Measurements from ENCODE around the gene NPPC. TPM values are rescaled to one million over a fixed set of nuclear protein-coding genes. Genes with fewer than 3 reads are reported as not detected.
"Not testable (repeated sequence)": the region's sequence is repeated elsewhere in the genome, so short reads cannot be mapped to it uniquely, and the experiment has no call there.

NPPC gene
- total RNA-seq, 1 donor from 2014 or later: 5.7 TPM

- H3K9ac ChIP-seq (ENCODE audit: low read depth in 1 of 3, low read length in 3 of 3): no peak overlapping the region
- no peak overlapping the region for H3K4me3 ChIP-seq (ENCODE audit: low read length in 3 of 3)
- H3K36me3 ChIP-seq (ENCODE audit: control insufficient read depth in 3 of 3, insufficient read depth in 3 of 3, low read length in 3 of 3): no peaks in the 10 kb centered on the region
- no peak overlapping the region for H3K27ac ChIP-seq (ENCODE audit: low read depth, low read length)
- no peaks in the 10 kb centered on the region for H3K9me3 ChIP-seq (ENCODE audit: control insufficient read depth in 3 of 3, low read length in 3 of 3)
- peaks cover 0 to 2% (median 0%) of the 10 kb centered on the region in 3 donors for H3K27me3 ChIP-seq (ENCODE audit: control insufficient read depth in 3 of 3, insufficient read depth in 3 of 3, low read length in 3 of 3)
- no peaks in the 10 kb centered on the region for H3K4me1 ChIP-seq (ENCODE audit: control insufficient read depth in 3 of 3, insufficient read depth in 3 of 3, low read length in 3 of 3)
These were observed 15.4 kb downstream of the NPPC start for GRCh38 chr2:231910771-231911170.

- not testable (repeated sequence) for H3K9me3 ChIP-seq (ENCODE audit: control insufficient read depth in 3 of 3, low read length in 3 of 3); H3K36me3 ChIP-seq (ENCODE audit: control insufficient read depth in 3 of 3, insufficient read depth in 3 of 3, low read length in 3 of 3); H3K4me3 ChIP-seq (ENCODE audit: low read length in 3 of 3); H3K4me1 ChIP-seq (ENCODE audit: control insufficient read depth in 3 of 3, insufficient read depth in 3 of 3, low read length in 3 of 3); H3K27me3 ChIP-seq (ENCODE audit: control insufficient read depth in 3 of 3, insufficient read depth in 3 of 3, low read length in 3 of 3); H3K27ac ChIP-seq (ENCODE audit: low read depth, low read length); H3K9ac ChIP-seq (ENCODE audit: low read depth in 1 of 3, low read length in 3 of 3)
These were observed 16.0 kb downstream of the NPPC start for GRCh38 chr2:231910161-231910560.

GRCh38 chr2:231909631-231910030, 16.6 kb downstream of the NPPC start:
- no peaks in the 10 kb centered on the region for H3K27me3 ChIP-seq (ENCODE audit: control insufficient read depth in 3 of 3, insufficient read depth in 3 of 3, low read length in 3 of 3)
- no peak overlapping the region for H3K4me3 ChIP-seq (ENCODE audit: low read length in 3 of 3)
- H3K9ac ChIP-seq (ENCODE audit: low read depth in 1 of 3, low read length in 3 of 3): no peak overlapping the region
- H3K9me3 ChIP-seq (ENCODE audit: control insufficient read depth in 3 of 3, low read length in 3 of 3): no peaks in the 10 kb centered on the region
- no peak overlapping the region for H3K27ac ChIP-seq (ENCODE audit: low read depth, low read length)
- H3K4me1 ChIP-seq (ENCODE audit: control insufficient read depth in 3 of 3, insufficient read depth in 3 of 3, low read length in 3 of 3): no peaks in the 10 kb centered on the region
- no peaks in the 10 kb centered on the region for H3K36me3 ChIP-seq (ENCODE audit: control insufficient read depth in 3 of 3, insufficient read depth in 3 of 3, low read length in 3 of 3)

DNA sequence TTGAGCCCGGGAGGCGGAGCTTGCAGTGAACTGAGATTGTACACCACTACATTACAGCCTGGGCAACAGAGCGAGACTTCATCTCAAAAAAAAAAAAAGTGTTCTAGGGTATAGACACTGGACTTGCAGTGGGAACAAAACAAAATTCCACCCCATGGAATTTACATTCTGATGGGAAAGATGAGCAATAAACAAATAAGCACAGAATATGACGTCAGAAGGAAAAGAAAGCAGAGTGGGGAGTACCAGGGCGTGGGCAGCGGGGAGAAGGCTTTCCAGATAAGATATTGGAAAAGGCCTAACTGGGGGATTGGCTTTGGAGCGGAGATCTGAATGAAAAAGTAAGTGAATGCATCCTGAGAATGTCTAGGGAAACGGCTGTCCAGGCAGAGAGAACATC, 17.6 kb downstream of the NPPC start:
- Histone ChIP-seq H3K9ac (ENCODE audit: low read depth in 1 of 3, low read length in 3 of 3) (no peak overlapping the region), H3K27ac (ENCODE audit: low read depth, low read length) (no peak overlapping the region), H3K27me3 (ENCODE audit: control insufficient read depth in 3 of 3, insufficient read depth in 3 of 3, low read length in 3 of 3) (no peaks in the 10 kb centered on the region), H3K4me3 (ENCODE audit: low read length in 3 of 3) (no peak overlapping the region), H3K9me3 (ENCODE audit: control insufficient read depth in 3 of 3, low read length in 3 of 3) (no peaks in the 10 kb centered on the region), H3K4me1 (ENCODE audit: control insufficient read depth in 3 of 3, insufficient read depth in 3 of 3, low read length in 3 of 3) (no peaks in the 10 kb centered on the region), H3K36me3 (ENCODE audit: control insufficient read depth in 3 of 3, insufficient read depth in 3 of 3, low read length in 3 of 3) (no peaks in the 10 kb centered on the region)

GRCh38 chr2:231907765-231908164, 18.4 kb downstream of the NPPC start:
- H3K9ac ChIP-seq (ENCODE audit: low read depth in 1 of 3, low read length in 3 of 3): no peak overlapping the region
- no peaks in the 10 kb centered on the region for H3K36me3 ChIP-seq (ENCODE audit: control insufficient read depth in 3 of 3, insufficient read depth in 3 of 3, low read length in 3 of 3)
- no peak overlapping the region for H3K27ac ChIP-seq (ENCODE audit: low read depth, low read length)
- no peaks in the 10 kb centered on the region for H3K4me1 ChIP-seq (ENCODE audit: control insufficient read depth in 3 of 3, insufficient read depth in 3 of 3, low read length in 3 of 3)
- no peaks in the 10 kb centered on the region for H3K9me3 ChIP-seq (ENCODE audit: control insufficient read depth in 3 of 3, low read length in 3 of 3)
- H3K27me3 ChIP-seq (ENCODE audit: control insufficient read depth in 3 of 3, insufficient read depth in 3 of 3, low read length in 3 of 3): peaks cover 0 to 3% (median 0%) of the 10 kb centered on the region in 3 donors
- no peak overlapping the region for H3K4me3 ChIP-seq (ENCODE audit: low read length in 3 of 3)

DNA sequence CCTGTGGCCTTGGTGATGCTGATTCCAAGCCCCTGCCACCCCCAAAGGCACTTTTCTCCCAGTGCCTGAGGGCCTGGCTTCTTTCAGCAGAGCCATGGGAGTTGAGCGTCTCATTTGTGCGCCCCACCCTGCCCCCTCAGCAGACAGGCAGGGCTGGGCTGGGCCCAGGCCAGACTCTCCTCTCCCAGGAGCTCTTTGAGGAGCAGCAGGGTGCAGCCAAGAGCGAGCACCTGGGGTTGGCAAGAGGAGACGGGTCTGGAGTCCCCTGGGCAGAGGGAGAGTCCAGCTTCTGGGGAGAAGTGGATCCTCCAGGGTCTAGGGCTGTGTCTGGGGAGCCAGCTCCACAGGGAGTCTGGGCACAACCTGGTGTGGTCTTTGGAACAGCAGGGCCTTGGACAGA, 21.2 kb downstream of the NPPC start:
- no peak overlapping the region for H3K4me3 ChIP-seq (ENCODE audit: low read length in 3 of 3)
- no peak overlapping the region for H3K9ac ChIP-seq (ENCODE audit: low read depth in 1 of 3, low read length in 3 of 3)
- no peaks in the 10 kb centered on the region for H3K9me3 ChIP-seq (ENCODE audit: control insufficient read depth in 3 of 3, low read length in 3 of 3)
- H3K27me3 ChIP-seq (ENCODE audit: control insufficient read depth in 3 of 3, insufficient read depth in 3 of 3, low read length in 3 of 3): peaks cover 0 to 3% (median 0%) of the 10 kb centered on the region in 3 donors
- no peaks in the 10 kb centered on the region for H3K36me3 ChIP-seq (ENCODE audit: control insufficient read depth in 3 of 3, insufficient read depth in 3 of 3, low read length in 3 of 3)
- no peak overlapping the region for H3K27ac ChIP-seq (ENCODE audit: low read depth, low read length)
- no peaks in the 10 kb centered on the region for H3K4me1 ChIP-seq (ENCODE audit: control insufficient read depth in 3 of 3, insufficient read depth in 3 of 3, low read length in 3 of 3)

DNA sequence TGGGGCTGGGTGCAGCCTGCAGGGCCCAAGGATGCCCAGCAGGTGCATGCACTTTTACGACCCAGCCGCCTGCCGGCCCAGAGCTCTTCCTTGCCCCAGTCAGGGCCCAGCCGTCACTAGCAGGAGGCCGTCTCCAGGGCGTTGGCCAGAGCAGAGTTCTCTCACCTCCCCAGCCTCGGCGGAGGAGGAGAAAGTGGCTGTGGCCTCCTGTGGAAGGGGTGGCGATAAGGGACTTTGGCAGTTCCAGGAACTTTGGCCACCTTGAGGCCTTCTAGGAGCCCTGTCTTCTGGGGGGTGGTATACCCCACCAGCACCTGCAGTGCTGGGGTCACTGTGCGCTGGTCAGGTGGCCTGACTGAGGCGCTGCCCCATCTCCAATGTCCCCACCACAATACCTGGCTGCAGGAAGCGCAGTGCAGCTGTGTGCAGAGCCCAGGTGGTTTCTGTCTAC, 22.0 kb downstream of the NPPC start:
- peaks cover 0 to 3% (median 0%) of the 10 kb centered on the region in 3 donors for H3K27me3 ChIP-seq (ENCODE audit: control insufficient read depth in 3 of 3, insufficient read depth in 3 of 3, low read length in 3 of 3)
- no peak overlapping the region for H3K4me3 ChIP-seq (ENCODE audit: low read length in 3 of 3)
- H3K9me3 ChIP-seq (ENCODE audit: control insufficient read depth in 3 of 3, low read length in 3 of 3): no peaks in the 10 kb centered on the region
- H3K36me3 ChIP-seq (ENCODE audit: control insufficient read depth in 3 of 3, insufficient read depth in 3 of 3, low read length in 3 of 3): no peaks in the 10 kb centered on the region
- no peak overlapping the region for H3K9ac ChIP-seq (ENCODE audit: low read depth in 1 of 3, low read length in 3 of 3)
- no peak overlapping the region for H3K27ac ChIP-seq (ENCODE audit: low read depth, low read length)
- H3K4me1 ChIP-seq (ENCODE audit: control insufficient read depth in 3 of 3, insufficient read depth in 3 of 3, low read length in 3 of 3): no peaks in the 10 kb centered on the region

- H3K27ac ChIP-seq (ENCODE audit: low read depth, low read length): no peak overlapping the region
- H3K4me1 ChIP-seq (ENCODE audit: control insufficient read depth in 3 of 3, insufficient read depth in 3 of 3, low read length in 3 of 3): no peaks in the 10 kb centered on the region
- no peak overlapping the region for H3K4me3 ChIP-seq (ENCODE audit: low read length in 3 of 3)
- peaks cover 0 to 3% (median 0%) of the 10 kb centered on the region in 3 donors for H3K27me3 ChIP-seq (ENCODE audit: control insufficient read depth in 3 of 3, insufficient read depth in 3 of 3, low read length in 3 of 3)
- H3K9me3 ChIP-seq (ENCODE audit: control insufficient read depth in 3 of 3, low read length in 3 of 3): no peaks in the 10 kb centered on the region
- no peaks in the 10 kb centered on the region for H3K36me3 ChIP-seq (ENCODE audit: control insufficient read depth in 3 of 3, insufficient read depth in 3 of 3, low read length in 3 of 3)
- no peak overlapping the region for H3K9ac ChIP-seq (ENCODE audit: low read depth in 1 of 3, low read length in 3 of 3)
These were observed 23.6 kb downstream of the NPPC start for GRCh38 chr2:231902598-231902997.

DNA sequence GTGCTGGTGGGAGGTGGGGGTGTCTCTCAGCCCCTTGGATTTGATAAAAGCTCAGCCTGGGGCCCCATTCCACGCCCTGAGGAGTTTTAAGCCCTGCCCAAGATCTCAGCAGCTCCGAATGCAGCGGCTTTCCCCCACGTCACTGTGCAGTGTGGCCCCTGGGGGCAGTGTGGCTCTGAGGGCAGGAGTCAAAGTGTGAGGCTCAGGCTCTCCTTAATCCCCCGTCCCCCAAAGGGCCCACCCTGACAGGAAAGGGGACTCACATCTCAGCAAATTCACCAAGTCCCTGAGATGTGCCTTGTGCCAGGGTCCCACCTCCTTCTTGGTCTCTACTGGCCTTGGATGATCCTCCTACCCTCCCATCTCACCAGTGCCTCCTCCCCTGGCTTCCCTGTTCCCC, 25.2 kb downstream of the NPPC start:
- H3K27me3 ChIP-seq (ENCODE audit: control insufficient read depth in 3 of 3, insufficient read depth in 3 of 3, low read length in 3 of 3): peaks cover 0 to 3% (median 0%) of the 10 kb centered on the region in 3 donors
- no peak overlapping the region for H3K27ac ChIP-seq (ENCODE audit: low read depth, low read length)
- H3K9ac ChIP-seq (ENCODE audit: low read depth in 1 of 3, low read length in 3 of 3): no peak overlapping the region
- H3K9me3 ChIP-seq (ENCODE audit: control insufficient read depth in 3 of 3, low read length in 3 of 3): no peaks in the 10 kb centered on the region
- H3K36me3 ChIP-seq (ENCODE audit: control insufficient read depth in 3 of 3, insufficient read depth in 3 of 3, low read length in 3 of 3): no peaks in the 10 kb centered on the region
- H3K4me1 ChIP-seq (ENCODE audit: control insufficient read depth in 3 of 3, insufficient read depth in 3 of 3, low read length in 3 of 3): no peaks in the 10 kb centered on the region
- H3K4me3 ChIP-seq (ENCODE audit: low read length in 3 of 3): no peak overlapping the region

DNA sequence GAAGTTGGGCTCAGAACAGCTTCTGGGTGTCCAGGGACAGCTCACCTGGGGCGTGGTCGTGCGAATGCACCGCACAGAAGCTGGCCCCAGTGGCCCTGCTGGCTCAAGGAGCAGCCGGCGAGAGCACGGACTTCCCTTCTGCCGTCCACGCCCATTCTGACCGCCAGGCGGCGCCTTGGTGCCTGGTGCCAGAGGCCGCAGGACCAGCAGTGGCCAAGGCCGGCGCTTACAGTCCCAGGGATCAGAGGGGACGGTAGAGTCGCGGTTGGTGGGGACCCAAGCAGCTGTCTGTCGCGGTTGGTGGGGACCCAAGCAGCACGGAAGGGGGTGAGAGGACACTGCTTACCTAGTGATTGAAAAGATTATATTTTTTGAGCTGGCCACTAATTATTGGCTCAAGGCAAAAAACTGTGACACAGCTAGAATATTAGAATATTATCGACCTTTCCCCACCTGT, 25.7 kb downstream of the NPPC start:
- Histone ChIP-seq H3K27me3 (ENCODE audit: control insufficient read depth in 3 of 3, insufficient read depth in 3 of 3, low read length in 3 of 3) (peaks cover 0 to 3% (median 0%) of the 10 kb centered on the region in 3 donors), H3K9ac (ENCODE audit: low read depth in 1 of 3, low read length in 3 of 3) (no peak overlapping the region), H3K9me3 (ENCODE audit: control insufficient read depth in 3 of 3, low read length in 3 of 3) (no peaks in the 10 kb centered on the region), H3K36me3 (ENCODE audit: control insufficient read depth in 3 of 3, insufficient read depth in 3 of 3, low read length in 3 of 3) (no peaks in the 10 kb centered on the region), H3K4me3 (ENCODE audit: low read length in 3 of 3) (no peak overlapping the region), H3K27ac (ENCODE audit: low read depth, low read length) (no peak overlapping the region), H3K4me1 (ENCODE audit: control insufficient read depth in 3 of 3, insufficient read depth in 3 of 3, low read length in 3 of 3) (no peaks in the 10 kb centered on the region)

Data from skeletal muscle tissue (tissue), 4 donors.